HUES6 (cell line): ENCODE data around the gene FNBP1L.

ENCODE experiments used
- H3K27ac ChIP-seq: 2 replicates; pipeline ENCODE4 v1.7.0; 2013; ENCODE audit warnings: low read depth, mild to moderate bottlenecking, low read length, inconsistent platforms
- H3K27me3 ChIP-seq: 2 replicates; pipeline ENCODE4 v1.6.1; 2013; ENCODE audit warnings: low read length; ENCODE audit not compliant: control insufficient read depth, insufficient read depth
- H3K36me3 ChIP-seq: 2 replicates; pipeline ENCODE4 v1.6.1; 2013; ENCODE audit warnings: low read length; ENCODE audit not compliant: control insufficient read depth, insufficient read depth
- H3K4me1 ChIP-seq: 2 replicates; pipeline ENCODE4 v1.6.1; 2013; ENCODE audit warnings: low read length; ENCODE audit not compliant: control insufficient read depth, insufficient read depth
- H3K4me3 ChIP-seq: 2 replicates; pipeline ENCODE4 v1.5.1; 2013; ENCODE audit warnings: low read depth, low read length
- H3K9ac ChIP-seq: one replicate; pipeline ENCODE4 v1.6.1; 2013; ENCODE audit warnings: mild to moderate bottlenecking, low read length
- H3K9me3 ChIP-seq: 2 replicates; pipeline ENCODE4 v1.6.1; 2013; ENCODE audit warnings: low read depth, low read length; ENCODE audit not compliant: control insufficient read depth, insufficient read depth

The FNBP1L gene

DNA sequence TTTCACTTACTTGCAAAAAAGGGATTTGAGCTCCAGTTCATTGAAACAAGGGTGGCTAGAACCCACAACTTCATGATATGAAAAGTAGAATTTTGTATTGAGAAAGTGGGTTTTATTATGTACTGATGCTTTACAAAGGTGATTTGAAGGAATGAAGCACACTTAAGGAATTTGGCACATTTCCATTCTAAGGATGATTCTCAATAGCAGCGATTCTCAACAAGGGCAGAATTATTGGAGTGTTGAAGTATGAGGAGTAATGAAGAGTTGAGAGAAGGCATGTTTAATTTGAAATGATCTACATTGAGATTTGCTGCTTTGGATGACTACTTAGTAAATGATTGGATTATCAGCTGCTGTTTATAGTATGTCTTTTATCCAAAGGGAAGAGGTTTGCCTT, 54.7 kb downstream of the FNBP1L start:
- Histone ChIP-seq H3K36me3 (peaks cover 62% of the 10 kb centered on the region), H3K9ac (no peak overlapping the region), H3K27ac (no peak overlapping the region), H3K4me3 (no peak overlapping the region), H3K27me3 (no peaks in the 10 kb centered on the region), H3K9me3 (peaks cover 11% of the 10 kb centered on the region; the same call in 1 of the 2 replicates), H3K4me1 (no peaks in the 10 kb centered on the region)

DNA sequence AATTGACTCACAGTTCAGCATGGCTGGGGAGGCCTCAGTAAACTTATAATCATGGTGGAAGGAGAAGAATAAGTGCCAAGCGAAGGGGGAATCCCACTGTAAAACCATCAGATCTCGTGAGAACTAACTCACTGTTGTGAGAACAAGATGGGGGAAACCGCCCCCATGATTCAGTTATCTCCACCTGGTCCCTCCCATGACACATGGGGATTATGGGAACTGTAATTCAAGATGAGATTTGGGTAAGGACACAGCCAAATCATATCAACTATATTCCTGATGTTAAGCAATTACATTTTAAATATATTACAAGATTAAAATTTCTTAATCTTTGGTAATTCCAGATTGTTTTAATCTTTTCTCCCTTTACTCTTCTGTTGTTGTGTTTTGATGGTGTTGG, 55.2 kb downstream of the FNBP1L start:
- no peaks in the 10 kb centered on the region for H3K4me1 ChIP-seq
- no peak overlapping the region for H3K9ac ChIP-seq
- H3K27me3 ChIP-seq, result no peaks in the 10 kb centered on the region
- H3K4me3 ChIP-seq, result no peak overlapping the region
- peaks cover 14% of the 10 kb centered on the region for H3K9me3 ChIP-seq
- H3K27ac ChIP-seq, result no peak overlapping the region
- H3K36me3 ChIP-seq, result peaks cover 64% of the 10 kb centered on the region

DNA sequence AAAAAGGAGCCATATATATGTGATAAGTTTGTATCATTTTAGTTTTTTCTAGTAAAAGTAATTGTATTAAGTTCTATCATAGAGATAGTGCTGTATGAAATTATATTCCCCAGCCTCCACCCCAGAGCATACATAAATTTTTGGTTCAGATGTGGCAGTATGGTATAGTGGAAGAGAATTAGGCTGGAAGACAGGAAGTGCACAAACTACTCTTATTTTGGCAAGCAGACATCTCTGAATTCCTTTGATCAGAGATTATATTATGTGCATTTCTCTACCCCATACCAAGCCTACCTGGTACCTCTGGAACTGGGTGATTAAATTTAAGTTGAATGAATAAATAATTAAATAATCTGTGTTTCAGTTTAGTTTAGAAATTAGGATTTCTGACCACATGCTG, 55.9 kb downstream of the FNBP1L start:
- Histone ChIP-seq H3K27ac (no peak overlapping the region), H3K4me3 (no peak overlapping the region), H3K9ac (no peak overlapping the region), H3K9me3 (peaks cover 20% of the 10 kb centered on the region), H3K27me3 (no peaks in the 10 kb centered on the region), H3K36me3 (peaks cover 71% of the 10 kb centered on the region), H3K4me1 (no peaks in the 10 kb centered on the region)

DNA sequence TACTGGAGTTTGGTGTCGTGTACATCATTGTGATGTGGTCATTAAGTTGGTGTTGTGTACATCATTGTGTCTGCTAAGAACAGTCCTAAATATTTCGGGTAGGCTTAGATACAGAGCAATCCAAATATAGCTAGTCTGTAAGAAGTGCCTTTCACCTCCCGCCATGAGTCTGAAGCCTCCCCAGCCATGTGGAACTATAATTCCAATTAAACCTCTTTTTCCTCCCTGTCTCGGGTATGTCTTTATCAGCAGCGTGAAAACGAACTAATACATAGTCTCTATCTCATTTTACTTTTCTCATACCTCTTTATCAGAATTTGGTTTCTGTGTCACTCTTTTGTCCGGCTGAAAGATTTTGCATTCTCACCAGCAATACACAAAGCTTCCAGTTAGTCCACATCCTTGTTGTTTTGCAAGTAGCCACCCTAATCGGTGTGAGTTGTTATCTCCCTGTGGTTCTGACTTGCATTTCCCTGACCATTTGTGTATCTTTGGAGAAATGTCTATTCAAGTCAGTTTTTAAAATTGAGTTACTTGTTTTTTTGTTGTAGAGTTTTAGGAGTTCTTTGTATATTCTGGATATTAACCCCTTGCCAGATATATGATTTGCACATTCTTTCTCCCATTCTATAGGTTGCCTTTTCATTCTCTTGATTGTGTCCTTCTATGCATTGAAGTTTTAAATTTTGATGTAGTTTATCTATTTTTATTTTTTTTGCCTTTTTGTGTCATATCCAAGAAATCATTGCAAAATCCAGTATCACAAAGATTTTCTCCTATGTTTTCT, 56.5 kb downstream of the FNBP1L start:
- H3K27ac ChIP-seq, result no peak overlapping the region
- no peak overlapping the region for H3K9ac ChIP-seq
- peaks cover 27% of the 10 kb centered on the region for H3K9me3 ChIP-seq
- H3K36me3 ChIP-seq, result peaks cover 71% of the 10 kb centered on the region
- no peaks in the 10 kb centered on the region for H3K4me1 ChIP-seq
- no peaks in the 10 kb centered on the region for H3K27me3 ChIP-seq
- H3K4me3 ChIP-seq, result no peak overlapping the region

DNA sequence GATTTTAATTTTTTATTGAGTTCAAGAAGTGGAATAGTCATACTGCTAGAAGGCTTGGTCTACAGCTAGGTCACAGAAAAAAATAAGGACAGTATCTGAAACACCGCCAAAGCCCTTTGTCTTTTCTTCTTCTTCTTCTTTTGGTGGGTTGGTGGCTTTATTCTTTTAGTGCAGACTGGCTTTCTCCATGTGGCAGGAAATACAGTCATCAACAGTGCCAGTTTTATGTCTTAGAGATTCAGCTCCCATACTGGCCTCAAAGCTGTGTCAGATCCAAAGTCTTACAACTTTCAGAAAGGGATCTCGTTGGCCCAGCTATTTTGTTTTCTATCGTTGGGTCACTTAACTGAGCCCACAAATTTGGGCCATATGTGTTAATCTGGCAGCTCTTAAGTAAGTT, 58.2 kb downstream of the FNBP1L start:
- Histone ChIP-seq H3K27me3 (no peaks in the 10 kb centered on the region), H3K9ac (no peak overlapping the region), H3K27ac (no peak overlapping the region), H3K4me3 (no peak overlapping the region), H3K4me1 (no peaks in the 10 kb centered on the region), H3K9me3 (peaks cover 29% of the 10 kb centered on the region), H3K36me3 (peaks cover 60% of the 10 kb centered on the region)

DNA sequence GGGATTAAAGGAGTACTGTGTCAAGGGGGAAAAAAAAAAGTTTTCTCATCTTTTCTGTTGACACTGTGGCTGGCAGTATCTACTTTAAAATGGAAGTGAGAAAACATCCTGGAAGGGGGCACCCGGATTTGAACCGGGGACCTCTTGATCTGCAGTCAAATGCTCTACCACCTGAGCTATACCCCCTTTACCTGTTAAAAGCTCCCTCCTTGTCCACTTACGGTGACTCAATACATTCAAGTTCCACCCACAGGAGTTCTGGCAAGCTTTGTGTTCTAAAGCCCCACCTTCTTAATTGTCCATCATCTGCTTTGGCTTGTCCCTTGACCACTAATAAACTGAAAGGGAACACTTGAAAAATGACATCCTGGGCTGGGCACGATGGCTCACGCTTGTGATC, 68.2 kb downstream of the FNBP1L start:
- H3K4me3 ChIP-seq, result no peak overlapping the region
- H3K9me3 ChIP-seq, result no peaks in the 10 kb centered on the region
- no peak overlapping the region for H3K27ac ChIP-seq
- H3K36me3 ChIP-seq, result peaks cover 4% of the 10 kb centered on the region; the same call in 1 of the 2 replicates
- H3K4me1 ChIP-seq, result no peaks in the 10 kb centered on the region
- no peaks in the 10 kb centered on the region for H3K27me3 ChIP-seq
- H3K9ac ChIP-seq, result no peak overlapping the region

DNA sequence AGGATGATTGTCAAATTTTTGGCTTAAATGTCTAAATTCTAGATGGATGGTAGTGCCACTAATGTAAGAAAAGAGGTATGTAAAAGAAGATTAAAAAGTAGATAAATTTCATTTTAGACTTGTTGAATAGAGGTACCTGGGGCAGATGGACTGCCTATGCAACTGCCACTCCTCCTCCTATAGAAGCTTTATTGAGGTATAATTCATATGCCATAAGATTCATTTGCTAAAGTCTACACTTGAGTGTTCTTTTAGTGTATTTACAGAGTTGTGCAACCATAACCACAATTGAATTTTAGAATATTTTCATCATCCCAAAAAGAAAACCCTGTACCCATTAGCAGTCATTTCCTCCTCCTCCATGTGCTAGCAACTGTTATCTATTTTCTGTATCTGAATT, 70.6 kb downstream of the FNBP1L start:
- Histone ChIP-seq H3K4me3 (no peak overlapping the region), H3K4me1 (no peaks in the 10 kb centered on the region), H3K9me3 (no peaks in the 10 kb centered on the region), H3K36me3 (peaks cover 18% of the 10 kb centered on the region), H3K27me3 (no peaks in the 10 kb centered on the region), H3K27ac (no peak overlapping the region), H3K9ac (no peak overlapping the region)

DNA sequence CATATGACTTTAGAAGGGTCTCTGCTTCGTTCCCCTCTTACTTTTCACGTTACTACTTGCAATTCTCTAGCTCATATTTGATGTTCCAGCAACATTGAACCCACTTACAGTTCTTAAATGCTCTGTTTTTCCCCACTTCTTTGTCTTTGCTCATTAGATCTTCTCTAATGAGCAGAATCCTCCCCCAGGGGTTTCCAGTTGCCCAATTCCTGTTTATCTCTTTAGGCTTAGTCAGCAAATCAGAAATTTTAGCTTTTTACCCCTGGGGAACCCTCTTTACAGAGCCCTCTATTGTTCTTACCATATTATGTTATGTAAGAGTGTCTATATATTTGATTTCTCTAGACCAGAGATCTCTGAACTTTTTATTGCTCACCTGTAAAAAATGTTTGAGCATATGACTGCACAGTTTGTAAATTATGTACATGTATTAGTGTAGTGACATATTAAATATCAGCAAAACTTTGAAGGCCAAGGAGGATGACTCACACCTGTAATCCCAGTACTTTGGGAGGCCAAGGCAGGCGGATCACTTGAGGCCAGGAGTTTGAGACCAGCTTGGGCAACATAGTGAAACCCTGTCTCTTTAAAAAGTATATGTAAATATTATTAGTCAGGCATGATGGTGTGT, 71.4 kb downstream of the FNBP1L start:
- Histone ChIP-seq H3K4me1 (no peaks in the 10 kb centered on the region), H3K4me3 (no peak overlapping the region), H3K36me3 (peaks cover 22% of the 10 kb centered on the region), H3K9me3 (no peaks in the 10 kb centered on the region), H3K27ac (no peak overlapping the region), H3K9ac (no peak overlapping the region), H3K27me3 (no peaks in the 10 kb centered on the region)

DNA sequence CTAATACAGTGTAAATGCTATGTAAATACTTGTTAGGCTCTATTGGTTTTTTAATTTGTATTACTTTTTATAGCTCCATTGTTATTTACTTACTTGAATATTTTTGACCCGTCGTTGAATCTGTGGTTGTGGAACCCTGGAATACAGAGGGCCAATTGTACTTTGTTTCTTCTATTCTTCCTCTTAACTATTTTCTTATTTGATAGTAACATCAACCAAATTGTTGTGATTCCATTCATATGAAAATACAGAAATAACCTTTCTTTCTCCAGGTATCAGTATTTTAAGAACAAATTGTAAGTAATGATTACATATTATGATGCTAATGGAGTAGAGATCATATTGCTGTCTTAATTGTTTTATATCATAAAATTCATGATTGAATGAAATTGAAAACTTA, 73.7 kb downstream of the FNBP1L start:
- H3K27ac ChIP-seq, result no peak overlapping the region
- no peak overlapping the region for H3K9ac ChIP-seq
- peaks cover 34% of the 10 kb centered on the region for H3K36me3 ChIP-seq
- no peak overlapping the region for H3K4me3 ChIP-seq
- no peaks in the 10 kb centered on the region for H3K9me3 ChIP-seq
- H3K4me1 ChIP-seq, result 0 out of 2 replicates have a peak, but pooled peaks cover 4% of the 10 kb centered on the region
- H3K27me3 ChIP-seq, result no peaks in the 10 kb centered on the region

DNA sequence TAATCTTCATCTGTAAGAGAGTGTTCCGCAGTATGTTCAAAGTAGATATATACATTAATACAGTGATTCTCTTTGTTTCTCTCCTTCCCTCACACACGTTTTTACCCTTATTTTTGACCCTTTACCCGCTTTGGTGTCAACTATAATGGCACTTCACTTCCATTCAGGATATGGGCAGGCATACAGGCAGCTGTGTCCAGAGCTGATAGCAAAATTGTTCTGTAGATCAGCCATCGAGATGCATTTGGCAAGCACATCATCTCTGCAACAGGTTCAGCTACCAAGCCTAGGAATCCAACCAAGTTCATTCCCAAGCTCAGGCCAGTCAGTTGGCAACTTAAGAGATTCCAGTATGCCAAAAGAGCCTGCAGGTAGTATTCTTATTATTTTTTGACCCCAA, 74.8 kb downstream of the FNBP1L start:
- peaks cover 41% of the 10 kb centered on the region for H3K36me3 ChIP-seq
- no peak overlapping the region for H3K4me3 ChIP-seq
- no peaks in the 10 kb centered on the region for H3K9me3 ChIP-seq
- no peak overlapping the region for H3K27ac ChIP-seq
- 0 out of 2 replicates have a peak, but pooled peaks cover 4% of the 10 kb centered on the region for H3K4me1 ChIP-seq
- no peaks in the 10 kb centered on the region for H3K27me3 ChIP-seq
- no peak overlapping the region for H3K9ac ChIP-seq

DNA sequence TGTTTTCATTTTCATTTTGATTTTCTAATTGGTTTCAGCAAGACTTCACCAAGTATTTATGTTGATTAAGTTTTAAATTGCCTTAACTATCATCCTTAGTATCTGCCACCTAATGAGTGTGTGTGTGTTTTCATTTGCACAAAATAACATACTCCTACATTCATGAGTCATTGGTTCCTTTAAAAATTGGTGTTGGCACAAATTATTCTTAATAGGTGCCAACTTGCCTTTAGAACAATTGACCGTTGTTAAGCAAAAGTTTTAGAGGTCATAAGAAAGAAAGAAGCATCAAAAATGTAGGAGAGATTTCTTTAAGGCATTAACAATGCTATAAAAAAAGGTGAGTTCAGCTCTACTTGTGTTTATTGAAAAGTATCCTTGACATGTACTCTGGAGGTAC, 77.5 kb downstream of the FNBP1L start:
- Histone ChIP-seq H3K27me3 (no peaks in the 10 kb centered on the region), H3K9ac (no peak overlapping the region), H3K9me3 (no peaks in the 10 kb centered on the region), H3K27ac (no peak overlapping the region), H3K4me3 (no peak overlapping the region), H3K36me3 (peaks cover 64% of the 10 kb centered on the region), H3K4me1 (0 out of 2 replicates have a peak, but pooled peaks cover 4% of the 10 kb centered on the region)
